Stomach smooth muscle (tissue), 2 donors: ENCODE results near the gene UNC93B1.
"Not testable (repeated sequence)": the region's sequence is repeated elsewhere in the genome, so short reads cannot be mapped to it uniquely, and the experiment has no call there.

Experiments used
- H3K27ac ChIP-seq: one replicate; pipeline ENCODE4 v1.7.0; 2013; ENCODE audit warnings: mild to moderate bottlenecking, low read length, inconsistent platforms
- H3K27me3 ChIP-seq, 2 donors: one replicate each; pipeline ENCODE4 v1.7.0; 2013; ENCODE audit warnings: low read length in 2 of 2; ENCODE audit not compliant: insufficient read depth in 2 of 2, control insufficient read depth in 1 of 2
- H3K36me3 ChIP-seq, 2 donors: one replicate each; pipeline ENCODE4 v1.7.0; 2013; ENCODE audit warnings: low read length in 2 of 2; ENCODE audit not compliant: control insufficient read depth in 2 of 2, insufficient read depth in 2 of 2
- H3K4me1 ChIP-seq: one replicate; pipeline ENCODE4 v1.7.0; 2013; ENCODE audit warnings: low read length; ENCODE audit not compliant: control insufficient read depth, insufficient read depth
- H3K4me3 ChIP-seq, 2 donors: one replicate each; pipeline ENCODE4 v1.7.0; 2013; ENCODE audit warnings: low read length in 2 of 2
- H3K9ac ChIP-seq, 2 donors: one replicate each; pipeline ENCODE4 v1.7.0; 2013; ENCODE audit warnings: low read length in 2 of 2, mild to moderate bottlenecking in 1 of 2
- H3K9me3 ChIP-seq, 2 donors: one replicate each; pipeline ENCODE4 v1.7.0; 2013; ENCODE audit warnings: low read length in 2 of 2; ENCODE audit not compliant: control insufficient read depth in 2 of 2
- donor health status: healthy.
- donor health status: Pancreatic carcinoma.

The UNC93B1 gene

GRCh38 chr11:67947785-67948184 is 56.1 kb downstream of the UNC93B1 start:
- H3K27me3 ChIP-seq, H3K4me1 ChIP-seq, H3K27ac ChIP-seq, H3K36me3 ChIP-seq, H3K9me3 ChIP-seq, H3K4me3 ChIP-seq, H3K9ac ChIP-seq: not testable (repeated sequence)

GRCh38 chr11:67946403-67946802 is 57.5 kb downstream of the UNC93B1 start:
- not testable (repeated sequence) for H3K9ac ChIP-seq, H3K4me3 ChIP-seq, H3K9me3 ChIP-seq, H3K27me3 ChIP-seq, H3K36me3 ChIP-seq, H3K4me1 ChIP-seq, H3K27ac ChIP-seq

- H3K27me3 ChIP-seq, H3K36me3 ChIP-seq, H3K4me1 ChIP-seq, H3K9me3 ChIP-seq, H3K9ac ChIP-seq, H3K4me3 ChIP-seq, H3K27ac ChIP-seq: not testable (repeated sequence)
Measured at GRCh38 chr11:67943406-67943805, 60.5 kb downstream of the UNC93B1 start.
